AG04449 (cell line): ENCODE measurements around the gene CLUH.

Experiments
- CTCF ChIA-PET: fragments of 350-600 bp; formaldehyde crosslinking; extraction: SDS; loops from one replicate; lab custom pipeline; 2021; ENCODE audit warnings: antibody characterized with exemption; lab: Yijun Ruan, JAX
- POLR2A ChIA-PET: fragments of 400-600, 350-600 bp; formaldehyde crosslinking; extraction: SDS; loops from one replicate; lab custom pipeline; 2020; ENCODE audit warnings: antibody characterized with exemption, inconsistent platforms; lab: Yijun Ruan, JAX
- DNase-seq: peaks from one replicate; pipeline ENCODE4 v3.0.0-alpha.2; 2010; ENCODE audit warnings: low read depth, low spot score
- H3K4me3 ChIP-seq: 2 replicates; pipeline ENCODE4 v1.5.1; 2011; ENCODE audit warnings: low read depth, mild to moderate bottlenecking, control low read depth, low read length
- TF ChIP-seq, protein P1 (sequence below): IDR thresholded peaks from one replicate; pipeline ENCODE4 v1.5.1; 2011; ENCODE audit warnings: mild to moderate bottlenecking, moderate library complexity, low read length, control low read depth, inconsistent platforms; ENCODE audit not compliant: insufficient read depth; ENCODE audit errors: missing control alignments

The CLUH gene

DNA sequence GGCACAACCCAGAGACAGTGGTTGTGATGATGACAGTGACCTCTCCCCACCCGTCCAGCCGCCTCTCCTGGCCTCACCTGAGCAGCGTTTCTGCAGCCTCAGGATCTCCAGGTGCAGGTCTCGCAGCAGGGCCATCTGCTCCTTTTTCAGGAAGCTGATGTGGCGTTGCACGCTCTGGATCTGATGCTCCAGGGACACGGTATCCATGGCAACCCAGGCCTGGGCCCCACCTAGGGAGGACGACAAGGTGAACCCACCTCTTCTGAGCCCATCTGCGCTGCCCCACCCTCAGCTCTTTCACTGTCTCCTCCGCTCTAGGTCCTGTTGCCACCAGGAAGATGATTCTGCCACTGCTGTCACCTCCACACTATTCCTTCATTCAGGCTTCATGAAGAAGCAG is 23.4 kb upstream of the CLUH start:
- ChIA-PET CTCF (no interaction called here), POLR2A (no interaction called here)
- H3K4me3 ChIP-seq = no peak overlapping the region
- no peak for DNase-seq
- TF ChIP-seq, protein P1, sequence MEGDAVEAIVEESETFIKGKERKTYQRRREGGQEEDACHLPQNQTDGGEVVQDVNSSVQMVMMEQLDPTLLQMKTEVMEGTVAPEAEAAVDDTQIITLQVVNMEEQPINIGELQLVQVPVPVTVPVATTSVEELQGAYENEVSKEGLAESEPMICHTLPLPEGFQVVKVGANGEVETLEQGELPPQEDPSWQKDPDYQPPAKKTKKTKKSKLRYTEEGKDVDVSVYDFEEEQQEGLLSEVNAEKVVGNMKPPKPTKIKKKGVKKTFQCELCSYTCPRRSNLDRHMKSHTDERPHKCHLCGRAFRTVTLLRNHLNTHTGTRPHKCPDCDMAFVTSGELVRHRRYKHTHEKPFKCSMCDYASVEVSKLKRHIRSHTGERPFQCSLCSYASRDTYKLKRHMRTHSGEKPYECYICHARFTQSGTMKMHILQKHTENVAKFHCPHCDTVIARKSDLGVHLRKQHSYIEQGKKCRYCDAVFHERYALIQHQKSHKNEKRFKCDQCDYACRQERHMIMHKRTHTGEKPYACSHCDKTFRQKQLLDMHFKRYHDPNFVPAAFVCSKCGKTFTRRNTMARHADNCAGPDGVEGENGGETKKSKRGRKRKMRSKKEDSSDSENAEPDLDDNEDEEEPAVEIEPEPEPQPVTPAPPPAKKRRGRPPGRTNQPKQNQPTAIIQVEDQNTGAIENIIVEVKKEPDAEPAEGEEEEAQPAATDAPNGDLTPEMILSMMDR = no peak

DNA sequence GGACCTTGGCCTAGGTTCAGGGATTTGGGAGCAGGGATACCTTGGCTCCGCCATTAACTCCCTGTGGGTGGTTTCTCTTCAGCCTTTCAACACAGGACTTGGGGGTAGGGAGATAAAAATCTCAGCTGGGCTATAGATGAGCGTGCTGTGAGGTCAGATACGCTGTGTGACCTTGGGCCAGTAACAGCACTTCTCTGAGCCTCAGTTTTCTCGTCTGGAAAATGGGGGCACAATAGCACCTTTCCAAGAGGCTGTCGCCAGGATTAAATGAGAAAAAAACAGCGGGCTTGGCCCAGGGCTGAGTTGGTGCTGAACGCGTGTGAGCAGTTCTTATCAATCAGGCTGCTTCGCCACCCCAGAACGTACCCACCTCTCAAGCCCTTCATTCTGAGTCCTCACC is 20.2 kb upstream of the CLUH start:
- DNase-seq = no peak
- POLR2A ChIA-PET = no interaction called here
- H3K4me3 ChIP-seq = no peak overlapping the region
- CTCF ChIA-PET = no interaction called here
- TF ChIP-seq, protein P1 = no peak

DNA sequence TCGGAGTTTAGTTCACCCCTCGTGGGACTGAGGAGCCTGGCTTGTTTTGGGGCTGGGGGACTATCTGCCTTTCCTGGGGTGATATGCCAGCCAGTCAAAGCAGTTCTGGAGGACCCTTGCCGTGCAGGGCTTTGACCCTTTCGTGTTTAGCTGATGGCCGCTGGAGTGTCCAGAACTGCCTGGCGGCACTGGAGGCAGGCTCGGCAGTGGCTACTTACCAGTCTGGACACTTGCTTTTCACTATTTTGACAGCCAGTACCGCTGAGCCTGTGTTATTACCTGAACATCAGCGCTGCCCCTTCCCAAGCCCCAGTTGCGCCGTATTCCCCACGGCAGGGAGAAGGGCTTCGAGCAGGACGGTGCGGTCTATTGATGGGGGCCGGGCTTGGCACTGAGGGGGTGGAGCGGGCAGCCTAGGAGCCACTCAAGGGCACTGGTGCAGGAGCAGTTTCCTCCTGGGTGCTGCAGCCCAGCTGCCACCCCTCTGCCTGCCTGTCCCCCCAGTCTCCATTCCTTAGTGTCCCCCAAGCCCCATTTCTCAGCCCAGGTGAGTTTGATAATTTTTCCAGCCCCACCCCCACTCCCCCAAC is 19.3 kb upstream of the CLUH start:
- ChIA-PET CTCF (no interaction called here), POLR2A (no interaction called here)
- no peak overlapping the region for H3K4me3 ChIP-seq
- TF ChIP-seq, protein P1 = no peak
- DNase-seq = no peak

GRCh38 chr17:2724784-2725164 is 13.2 kb upstream of the CLUH start:
- H3K4me3 ChIP-seq = no peak overlapping the region
- TF ChIP-seq, protein P1 = no peak
- ChIA-PET CTCF (interaction anchor here (0.6 to 1.0 kb wide), 2 partner anchors 97 to 132 kb away, joined by 3 read pairs; no protein-coding TSS in a partner anchor), POLR2A (interaction anchor here (1.1 kb wide), 1 partner anchor 14 kb away, joined by 3 read pairs; no protein-coding TSS in a partner anchor)
- DNase-seq = no peak

GRCh38 chr17:2723997-2724783 is 12.6 kb upstream of the CLUH start:
- ChIA-PET POLR2A (interaction anchor here (1.1 kb wide), 1 partner anchor 14 kb away, joined by 3 read pairs; no protein-coding TSS in a partner anchor), CTCF (interaction anchor here (0.6 to 1.0 kb wide), 2 partner anchors 97 to 132 kb away, joined by 3 read pairs; no protein-coding TSS in a partner anchor)
- TF ChIP-seq, protein P1 = no peak
- no peak overlapping the region for H3K4me3 ChIP-seq
- no peak for DNase-seq

GRCh38 chr17:2723505-2723996 is 12.0 kb upstream of the CLUH start:
- H3K4me3 ChIP-seq = no peak overlapping the region
- TF ChIP-seq, protein P1 = no peak
- CTCF ChIA-PET = interaction anchor here (1.0 kb wide), 1 partner anchor 131 kb away, joined by 3 read pairs; no protein-coding TSS in a partner anchor
- POLR2A ChIA-PET = no interaction called here
- no peak for DNase-seq
